Activated CD4-positive, alpha-beta T cell treated with anti-CD3 and anti-CD28 coated beads, Interleukin-10, Interleukin-2, amounts not matched to agents 100 ng/mL and 50 ng/mL, durations not matched to agents 16 hours and 8 hours (primary cell): ENCODE results near the gene ENOPH1.
"Not testable (repeated sequence)": the region's sequence is repeated elsewhere in the genome, so short reads cannot be mapped to it uniquely, and the experiment has no call there.

ENCODE experiments used
- DNase-seq: peaks from one replicate; pipeline ENCODE4 v3.0.0-alpha.2; 2020

Gene ENOPH1

DNA sequence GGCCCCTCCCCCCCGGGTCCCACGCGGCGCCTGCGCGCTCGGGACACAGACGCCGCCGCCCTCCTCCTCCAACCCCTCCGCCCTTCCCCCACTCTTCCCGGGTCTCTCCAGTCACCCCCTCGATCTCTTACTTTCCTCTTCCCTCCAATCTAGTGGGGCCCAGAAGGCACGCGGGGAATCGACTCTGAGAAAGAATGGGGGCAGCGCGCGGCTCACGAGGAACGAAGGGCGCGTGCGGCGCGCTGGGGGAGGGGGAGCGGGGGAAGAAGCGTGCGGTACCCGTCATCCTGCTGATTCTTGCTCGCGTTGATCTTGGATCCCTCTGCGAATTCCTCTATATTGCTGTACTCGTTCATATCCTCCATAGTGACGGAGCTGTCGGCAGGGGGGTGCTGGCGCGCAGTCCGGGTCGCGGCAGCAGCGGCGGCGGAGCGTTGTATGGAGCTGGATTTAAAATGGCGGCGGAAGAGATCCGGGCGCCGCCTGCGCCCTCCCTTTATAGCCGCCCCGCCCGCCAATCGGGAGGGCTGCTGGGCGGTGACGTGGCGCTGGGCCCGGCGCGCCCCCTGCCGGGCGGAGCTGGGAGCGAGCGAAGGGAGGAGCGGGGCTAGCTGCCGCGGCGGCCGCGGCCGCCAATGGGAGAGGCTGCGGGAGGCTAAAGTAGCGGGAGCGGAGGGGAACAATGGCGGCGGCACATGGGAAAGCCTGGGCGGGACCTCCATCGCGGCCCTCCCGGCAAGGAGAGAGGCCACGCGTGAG, 1.2 kb upstream of the ENOPH1 start:
- peak; percentile 96 for DNase-seq

DNA sequence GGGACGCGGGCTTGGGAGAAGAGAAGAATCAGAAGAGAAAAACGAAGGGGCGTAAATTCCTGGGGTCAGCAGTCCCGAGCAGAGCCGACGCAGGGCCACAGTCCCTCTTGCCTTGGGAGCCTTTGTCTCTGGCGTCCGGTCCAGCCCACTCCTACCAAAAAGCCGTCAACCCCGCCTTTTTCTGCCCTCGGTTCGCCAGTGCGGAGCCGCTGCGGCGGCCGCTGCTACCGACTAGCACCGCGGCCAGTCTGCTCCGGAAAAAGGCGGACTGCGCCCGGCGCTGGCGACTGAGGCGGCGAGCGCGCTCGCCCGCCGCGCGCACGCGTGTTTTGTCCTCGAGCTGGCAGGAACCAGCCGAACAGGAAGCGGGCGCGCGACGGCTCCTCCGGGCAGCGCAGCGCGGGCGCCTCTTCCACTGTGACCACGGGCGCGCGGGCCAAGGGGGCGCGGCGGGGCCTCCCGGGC, 630 bp upstream of the ENOPH1 start:
- no peak for DNase-seq

DNA sequence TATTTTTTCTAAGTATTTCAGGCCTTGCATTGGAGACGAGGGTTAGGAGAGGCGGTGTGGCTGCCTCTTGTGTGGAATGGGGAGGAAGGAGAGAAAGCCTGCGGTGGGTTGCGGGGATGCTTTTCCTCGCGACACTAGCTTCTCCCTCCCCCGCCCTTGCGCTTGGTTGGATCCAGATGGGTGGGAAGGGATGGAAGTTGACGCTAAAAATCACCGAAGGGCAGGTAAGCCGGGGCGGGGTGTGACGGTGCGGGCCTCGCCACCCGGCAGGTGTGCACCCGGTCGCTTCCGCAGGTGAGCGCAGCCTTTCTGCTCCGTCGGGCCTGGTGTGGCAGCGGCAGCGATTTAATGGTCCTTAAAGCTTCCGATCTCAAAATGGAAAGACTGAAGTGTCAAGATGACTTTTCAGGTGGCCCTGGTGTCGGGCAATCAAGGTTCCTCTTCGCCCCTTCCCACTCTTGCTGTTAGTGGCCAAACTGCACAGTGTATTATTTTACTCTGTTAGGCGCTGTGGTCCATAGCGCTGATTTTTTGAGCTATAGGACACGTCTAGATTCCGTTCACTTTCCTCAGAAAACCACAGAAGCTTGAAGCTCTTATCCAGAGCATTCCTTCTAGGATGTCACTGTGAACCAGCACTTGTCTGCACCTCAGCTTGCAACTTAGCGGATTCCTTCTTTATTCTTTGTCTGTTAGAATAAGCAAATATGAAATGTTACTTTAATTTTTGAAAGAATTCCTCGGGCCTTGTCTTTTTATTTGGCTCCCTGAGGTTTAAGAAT, 765 bp downstream of the ENOPH1 start:
- peak; percentile 41 for DNase-seq

DNA sequence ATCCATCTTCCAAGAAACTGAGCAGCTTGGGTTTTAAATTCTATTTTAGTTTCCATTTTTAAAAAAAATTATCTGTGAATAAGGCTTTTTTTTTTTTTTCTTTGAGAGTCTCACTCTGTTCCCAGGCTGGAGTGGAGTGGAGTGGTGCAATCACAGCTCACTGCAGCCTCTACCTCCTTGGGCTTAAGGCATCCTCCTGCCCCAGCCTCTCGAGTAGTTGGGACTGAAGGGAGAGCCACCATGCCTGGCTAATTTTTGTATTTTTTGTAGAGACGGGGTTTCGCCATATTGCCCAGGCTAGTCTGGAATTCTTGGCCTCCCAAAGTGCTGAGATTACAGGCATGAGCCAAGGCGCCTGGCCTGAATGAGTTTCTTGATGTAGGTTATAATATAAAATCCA, 1.4 kb downstream of the ENOPH1 start:
- no peak for DNase-seq

DNA sequence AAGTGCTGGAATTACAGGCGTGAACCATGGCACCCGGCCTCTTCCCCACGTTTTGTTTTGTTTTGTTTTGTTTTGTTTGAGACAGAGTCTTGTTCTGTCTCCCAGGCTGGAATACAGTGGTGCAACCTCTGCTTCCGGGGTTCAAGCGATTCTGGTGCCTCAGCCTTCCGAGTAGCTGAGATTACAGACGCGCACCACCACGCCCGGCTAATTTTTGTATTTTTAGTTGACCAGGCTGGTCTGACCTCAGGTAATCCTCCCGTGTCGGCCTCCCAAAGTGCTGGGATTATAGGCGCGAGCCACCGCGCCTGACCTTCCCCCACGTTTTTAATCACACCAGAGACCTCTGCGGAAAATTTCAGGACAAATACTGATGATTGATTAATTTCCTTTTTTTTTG, 2.2 kb downstream of the ENOPH1 start:
- DNase-seq: no peak

DNA sequence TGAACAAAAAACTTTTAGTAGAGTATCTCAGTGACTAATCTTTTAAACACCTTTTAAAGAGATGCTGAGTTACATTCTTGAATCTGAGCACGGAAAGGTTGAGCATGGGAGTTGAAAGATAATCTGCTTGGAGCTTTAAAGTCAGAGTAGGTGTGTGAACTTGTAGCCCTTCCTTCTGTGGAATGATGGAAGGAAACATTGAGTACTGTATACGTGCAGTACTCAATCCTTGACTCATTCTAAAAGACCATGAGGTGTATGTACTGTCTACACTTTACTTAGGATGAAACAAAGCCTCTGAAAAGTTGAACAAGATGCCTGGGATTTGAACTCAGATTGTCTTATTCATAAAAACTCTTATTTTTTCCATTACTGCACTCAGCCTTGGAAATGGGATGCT, 3.4 kb downstream of the ENOPH1 start:
- DNase-seq: peak; percentile 49

DNA sequence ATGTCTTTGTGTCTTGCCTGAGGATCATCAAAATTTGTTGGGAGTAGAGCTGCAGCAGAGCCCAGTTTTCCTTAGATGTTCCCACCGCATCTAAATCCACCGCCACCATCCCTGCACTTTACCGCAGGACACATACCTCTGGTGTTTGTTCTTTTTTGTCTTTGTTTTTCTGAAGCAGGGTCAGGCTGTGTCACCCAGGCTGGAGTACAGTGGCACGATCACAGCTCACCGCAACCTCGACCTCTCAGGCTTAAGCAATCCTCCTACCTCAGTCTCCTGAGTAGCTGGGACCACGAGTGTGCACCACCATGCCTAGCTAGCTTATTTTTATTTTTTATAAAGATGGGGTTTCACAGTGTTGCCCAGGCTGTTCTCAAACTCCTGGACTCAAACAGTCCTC, 4.6 kb downstream of the ENOPH1 start:
- DNase-seq: no peak

DNA sequence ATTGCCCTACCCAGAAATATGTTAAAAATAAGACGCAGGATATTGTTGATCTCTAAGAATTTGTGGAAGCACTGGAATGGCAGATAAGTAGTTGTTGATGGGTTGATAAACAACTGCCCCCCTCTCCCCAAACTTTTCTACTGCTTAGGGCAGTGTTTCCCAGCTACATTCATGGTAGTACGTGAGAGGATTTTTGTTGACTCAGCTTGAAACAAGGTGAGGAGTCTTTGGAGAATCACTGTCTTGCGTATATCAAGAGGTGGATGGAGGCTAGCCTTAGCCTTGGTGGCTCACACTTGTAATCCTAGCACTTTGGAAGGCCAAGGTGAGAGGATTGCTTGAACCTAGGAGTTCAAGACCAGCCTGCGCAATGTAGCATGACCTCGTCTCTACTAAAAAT, 5.7 kb downstream of the ENOPH1 start:
- DNase-seq: no peak

DNA sequence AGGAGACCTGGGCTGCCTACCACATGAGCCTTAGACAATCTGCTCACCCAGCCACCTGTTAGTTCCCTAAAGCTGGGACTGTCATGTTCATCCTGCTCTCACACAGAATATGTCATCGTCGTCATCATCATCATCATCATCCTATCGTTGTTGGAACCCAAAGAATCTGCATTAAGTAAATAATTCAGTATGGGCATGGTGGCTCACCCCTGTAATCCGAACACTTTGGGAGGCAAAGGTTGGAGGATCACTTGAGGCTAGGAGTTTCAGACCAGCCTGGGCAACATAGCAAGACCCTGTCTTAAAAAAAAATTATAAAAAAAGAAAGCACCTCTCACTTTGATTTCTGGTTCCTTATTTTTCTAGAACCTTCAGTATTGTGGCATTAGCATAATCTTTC, 6.4 kb downstream of the ENOPH1 start:
- no peak for DNase-seq

DNA sequence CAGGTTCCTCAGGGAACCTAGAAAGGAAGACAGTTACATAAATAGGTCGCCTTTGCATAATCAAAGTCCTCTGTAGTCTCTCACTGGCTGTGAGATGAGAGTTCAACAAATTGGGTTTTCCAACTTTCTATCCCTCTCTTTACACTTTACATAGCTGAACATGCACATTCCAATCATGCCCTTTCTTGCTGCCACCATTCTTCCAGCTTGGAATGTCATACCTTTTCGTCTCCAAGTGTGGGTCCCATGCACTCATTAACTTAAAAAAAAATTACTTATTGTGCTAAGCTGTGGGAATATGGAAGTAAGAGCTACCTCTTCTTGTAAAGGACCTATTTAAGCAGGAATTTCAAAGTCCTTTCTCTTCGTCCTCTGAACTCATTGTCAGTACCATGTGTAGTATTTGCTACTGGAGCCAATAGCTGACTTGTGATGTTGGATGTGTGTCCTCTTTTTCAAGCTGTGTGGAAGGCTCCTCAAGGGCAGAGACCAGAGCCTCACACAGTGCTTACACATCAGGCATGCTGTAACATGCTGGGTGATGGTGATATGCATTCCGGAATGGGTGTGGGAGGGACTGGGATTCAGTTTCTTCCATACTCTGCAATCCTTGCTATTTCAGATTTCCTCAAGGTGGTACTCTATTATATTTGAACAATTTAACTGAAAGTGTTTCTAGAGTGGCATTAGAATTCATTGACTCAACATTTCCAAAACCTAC, 7.1 kb downstream of the ENOPH1 start:
- no peak for DNase-seq

DNA sequence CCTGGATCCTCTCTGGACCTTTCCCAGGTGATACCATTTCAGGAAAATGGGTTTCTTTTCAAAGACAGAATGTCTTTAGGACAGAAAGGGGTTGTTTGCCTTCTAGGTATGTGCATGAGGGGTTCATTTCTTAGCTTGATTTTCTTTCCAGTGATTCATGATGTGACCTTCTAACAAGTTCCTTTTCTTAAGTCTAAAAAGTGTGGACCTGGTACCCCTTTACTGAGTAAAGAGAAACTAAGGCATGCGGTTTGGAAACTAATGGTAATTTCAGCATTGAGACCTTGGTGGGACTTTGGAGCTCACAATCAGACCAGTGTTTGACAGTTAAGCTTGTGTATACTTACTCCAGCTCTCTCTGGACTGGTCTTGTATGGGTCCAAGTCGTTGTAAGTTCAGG, 8.7 kb downstream of the ENOPH1 start:
- DNase-seq: no peak

DNA sequence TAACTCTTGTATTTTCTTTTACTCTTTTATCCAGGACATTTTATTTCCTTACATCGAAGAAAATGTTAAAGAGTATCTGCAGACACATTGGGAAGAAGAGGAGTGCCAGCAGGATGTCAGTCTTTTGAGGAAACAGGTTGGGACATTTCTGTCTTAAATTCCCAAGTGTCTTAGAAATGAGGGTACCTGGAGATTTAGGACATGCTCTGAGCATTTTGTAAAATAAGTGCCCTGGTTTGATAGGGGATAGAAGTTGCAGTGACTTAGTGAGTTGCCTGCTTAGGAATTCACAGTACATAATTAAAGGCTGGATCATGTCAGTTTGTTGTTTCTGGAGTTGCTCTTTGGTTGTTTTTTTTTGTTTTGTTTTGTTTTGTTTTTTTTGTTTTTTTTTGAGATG, 17.5 kb downstream of the ENOPH1 start:
- no peak for DNase-seq

DNA sequence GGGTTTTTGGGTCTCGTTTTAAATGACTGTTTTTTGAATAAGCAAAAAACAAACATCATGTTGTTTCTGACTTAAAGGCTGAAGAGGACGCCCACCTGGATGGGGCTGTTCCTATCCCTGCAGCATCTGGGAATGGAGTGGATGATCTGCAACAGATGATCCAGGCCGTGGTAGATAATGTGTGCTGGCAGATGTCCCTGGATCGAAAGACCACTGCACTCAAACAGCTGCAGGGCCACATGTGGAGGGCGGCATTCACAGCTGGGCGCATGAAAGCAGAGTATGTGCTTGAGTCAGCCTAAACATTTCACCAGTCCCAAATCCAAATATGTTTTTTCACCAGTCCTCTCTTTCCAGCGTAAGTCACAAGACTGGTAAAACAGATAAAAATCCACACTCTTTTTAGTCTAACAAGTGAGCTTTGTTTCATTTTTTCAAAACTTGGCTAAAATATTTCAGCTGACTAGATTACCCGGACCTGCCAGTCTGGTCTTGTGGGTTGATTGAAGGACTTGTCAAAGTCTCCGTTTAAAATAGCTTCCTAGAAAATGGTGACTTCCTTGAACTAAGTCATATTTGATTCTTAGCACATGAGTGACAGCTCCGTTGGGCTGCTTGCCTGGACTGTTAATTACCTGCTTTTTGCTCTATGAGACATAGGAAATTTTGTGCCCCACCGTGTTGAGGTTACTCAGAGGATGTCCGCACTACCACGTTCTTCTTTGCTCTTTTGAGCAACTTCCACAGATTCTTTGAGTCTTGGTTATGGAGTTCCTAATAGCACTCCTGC, 20.8 kb downstream of the ENOPH1 start:
- DNase-seq: no peak

DNA sequence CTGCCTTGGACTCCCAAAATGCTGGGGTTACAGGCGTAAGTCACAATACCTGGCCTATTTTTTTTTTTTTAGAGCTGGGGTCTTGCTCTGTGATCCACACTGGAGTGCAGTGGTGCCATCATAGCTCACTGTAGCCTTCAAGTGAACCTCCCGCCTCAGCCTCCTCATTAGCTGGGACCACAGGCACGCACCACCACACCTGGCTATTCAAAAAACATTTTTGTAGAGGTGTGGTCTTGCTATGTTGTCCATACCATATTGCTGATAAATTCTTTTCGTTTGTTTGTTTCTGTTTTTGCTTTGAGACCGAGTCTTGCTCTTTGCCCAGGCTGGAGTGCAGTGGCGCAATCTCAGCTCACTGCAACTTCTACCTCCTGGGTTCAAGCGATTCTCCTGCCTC, 21.6 kb downstream of the ENOPH1 start:
- no peak for DNase-seq

DNA sequence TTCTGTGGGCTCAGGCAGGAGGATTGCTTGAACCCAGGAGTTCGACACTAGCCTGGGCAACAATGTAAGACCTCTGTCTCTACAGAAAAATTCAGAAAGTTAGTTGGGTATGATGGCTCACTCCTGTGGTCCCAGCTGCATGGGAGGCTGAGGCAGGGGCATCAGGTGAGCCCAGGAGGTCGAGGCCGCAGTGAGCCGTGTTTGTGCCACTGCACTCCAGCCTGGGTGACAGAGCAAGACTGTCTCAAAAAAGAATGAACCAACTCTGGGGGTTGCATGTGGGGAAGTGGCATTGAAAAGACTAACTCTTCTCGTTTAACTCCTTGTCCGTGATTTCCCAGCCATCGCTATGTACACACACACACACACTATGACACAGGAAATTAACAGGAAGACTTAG, 26.9 kb downstream of the ENOPH1 start:
- DNase-seq: no peak

DNA sequence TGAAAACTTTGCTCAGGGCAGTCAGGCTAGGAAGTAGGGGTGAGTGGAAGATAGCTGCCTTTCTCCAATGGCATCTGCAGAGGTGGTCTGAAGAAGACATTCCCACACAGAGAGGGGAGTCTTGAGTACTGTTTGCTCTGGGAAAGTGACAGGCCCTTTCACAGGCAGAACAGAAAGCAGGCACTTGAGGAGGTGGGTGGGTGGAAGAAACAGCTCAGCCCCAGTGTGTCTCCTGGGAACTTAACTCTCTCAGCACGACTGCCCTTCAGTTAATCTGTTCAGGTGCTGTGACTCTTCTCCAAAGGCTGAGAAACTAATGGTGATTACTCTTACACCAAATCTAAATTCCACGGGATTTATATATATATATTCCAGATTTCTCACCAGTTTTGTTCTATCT, 28.3 kb downstream of the ENOPH1 start:
- DNase-seq: no peak

DNA sequence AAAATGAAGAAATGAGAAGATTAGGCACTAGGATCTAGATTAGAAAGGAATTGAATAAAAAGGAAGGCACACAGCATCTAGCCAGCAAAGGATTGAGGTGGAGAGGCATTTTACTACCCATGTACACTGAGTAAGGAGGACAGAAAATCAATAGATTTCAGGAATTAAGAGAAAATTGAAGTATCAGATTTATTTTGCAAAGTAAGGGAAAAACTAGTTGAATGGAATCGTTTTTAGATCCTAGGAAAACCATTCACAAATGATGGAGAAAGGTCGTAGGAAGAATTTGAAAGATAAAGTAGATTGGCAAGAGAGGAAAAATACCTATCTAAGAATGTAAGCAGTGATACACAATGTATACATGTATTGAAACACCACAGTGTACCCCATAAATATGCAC, 31.3 kb downstream of the ENOPH1 start:
- no peak for DNase-seq

DNA sequence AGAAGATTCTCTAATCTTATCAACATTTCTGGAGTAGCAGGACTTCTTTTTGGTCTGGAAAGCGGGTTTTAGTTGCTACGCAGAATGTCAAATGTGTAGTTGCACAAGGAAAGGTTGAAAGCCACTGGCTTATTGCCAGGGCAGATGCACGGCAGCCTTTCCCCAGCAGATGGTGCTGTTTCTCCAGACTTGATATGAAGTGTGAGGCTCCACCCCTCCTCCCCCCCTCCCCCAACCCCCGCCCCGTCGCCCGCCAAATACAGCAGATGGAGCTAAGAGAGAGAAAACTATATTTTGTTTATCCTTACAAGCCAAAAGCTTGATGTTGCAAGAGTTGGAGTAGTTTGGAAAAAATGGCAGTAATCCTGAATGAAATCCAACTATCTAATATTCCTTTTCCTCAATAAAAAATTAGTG, 32.0 kb downstream of the ENOPH1 start:
- peak; percentile 86 for DNase-seq

DNA sequence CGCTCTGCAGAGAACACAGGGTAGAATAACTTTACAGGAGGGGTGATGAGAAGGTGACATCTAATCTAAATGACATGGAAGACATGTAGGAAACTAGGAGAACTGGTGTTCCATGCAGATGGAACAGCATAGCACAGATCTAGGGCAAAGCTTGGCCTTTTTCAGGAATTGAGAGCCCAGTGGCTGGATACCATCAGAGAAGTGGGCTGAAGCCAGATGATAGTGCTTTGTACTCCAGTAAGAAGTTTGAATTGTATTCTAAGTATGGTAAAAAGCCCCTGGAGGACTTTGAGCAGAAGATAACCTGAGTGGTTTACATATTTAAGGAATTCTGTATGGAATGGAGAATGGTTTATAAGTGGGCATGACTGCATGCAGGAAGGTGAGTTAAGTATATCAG, 32.8 kb downstream of the ENOPH1 start:
- DNase-seq: no peak

DNA sequence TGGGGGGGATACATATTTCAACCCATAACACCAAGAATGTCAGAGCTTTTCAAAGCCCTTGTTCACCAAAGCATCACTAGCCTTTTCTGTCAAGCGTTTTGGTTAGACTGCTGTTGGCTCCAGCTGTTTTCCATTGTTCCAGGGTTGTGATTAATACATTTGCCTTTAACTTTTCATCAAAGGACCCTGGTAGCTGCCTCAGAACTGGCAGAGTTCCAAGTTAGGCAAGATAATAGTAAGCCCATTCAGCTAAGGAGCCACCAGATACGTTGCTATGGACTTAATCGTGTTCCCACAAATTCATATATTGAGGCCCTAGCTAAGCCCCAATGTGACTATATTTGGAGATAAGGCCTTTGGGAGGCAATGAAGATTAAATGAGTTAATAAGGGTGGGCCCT, 37.1 kb downstream of the ENOPH1 start:
- no peak for DNase-seq

DNA sequence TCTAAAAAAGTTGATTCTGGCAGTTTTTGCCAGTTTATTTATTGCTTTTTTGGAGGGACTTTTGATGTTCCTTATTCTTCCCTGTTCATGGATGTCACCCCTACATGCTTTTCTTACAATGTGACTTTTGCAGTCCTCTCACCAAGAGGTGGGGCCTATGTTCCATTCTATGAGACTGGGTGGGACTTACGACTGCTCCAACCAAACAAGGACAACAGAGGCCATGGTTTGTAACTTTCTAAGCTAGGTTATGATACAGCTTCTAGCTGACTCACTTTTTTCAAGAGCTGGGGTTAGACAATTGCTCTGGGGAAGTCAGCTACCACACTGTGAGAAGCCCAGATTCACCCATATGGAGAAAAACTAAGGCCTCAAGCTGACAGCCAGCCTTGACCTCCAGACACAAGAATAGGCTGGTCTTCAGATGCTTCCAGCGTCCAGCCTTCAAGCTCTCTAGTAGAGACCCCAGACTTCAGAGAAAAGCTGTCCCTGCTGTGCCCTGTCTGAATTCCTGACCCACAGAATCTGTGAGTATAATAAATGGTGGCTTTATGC, 39.5 kb downstream of the ENOPH1 start:
- no peak for DNase-seq

DNA sequence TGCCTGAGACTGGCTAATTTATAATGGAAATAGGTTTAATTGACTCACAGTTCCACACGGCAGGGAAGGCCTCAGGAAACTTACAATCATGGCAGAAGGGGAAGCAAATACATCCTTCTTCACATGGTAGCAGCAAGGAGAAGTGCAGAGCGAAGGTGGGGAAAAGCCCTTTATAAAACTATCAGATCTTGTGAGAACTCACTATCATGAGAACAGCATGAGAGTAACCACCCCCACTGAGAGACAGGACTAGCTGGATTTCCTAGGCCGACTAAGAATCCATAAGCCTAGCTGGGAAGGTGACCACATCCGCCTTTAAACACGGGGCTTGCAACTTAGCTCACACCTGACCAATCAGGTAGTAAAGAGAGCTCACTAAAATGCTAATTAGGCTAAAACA, 42.7 kb downstream of the ENOPH1 start:
- DNase-seq: not testable (repeated sequence)
